Effector CD8-positive, alpha-beta T cell (primary cell): ENCODE measurements around the gene ATP5F1E.
"Not testable (repeated sequence)": the region's sequence is repeated elsewhere in the genome, so short reads cannot be mapped to it uniquely, and the experiment has no call there.

Experiments
- DNase-seq: peaks from one replicate; lab custom pipeline; 2025; lab: John Stamatoyannopoulos, UW

Gene ATP5F1E

DNA sequence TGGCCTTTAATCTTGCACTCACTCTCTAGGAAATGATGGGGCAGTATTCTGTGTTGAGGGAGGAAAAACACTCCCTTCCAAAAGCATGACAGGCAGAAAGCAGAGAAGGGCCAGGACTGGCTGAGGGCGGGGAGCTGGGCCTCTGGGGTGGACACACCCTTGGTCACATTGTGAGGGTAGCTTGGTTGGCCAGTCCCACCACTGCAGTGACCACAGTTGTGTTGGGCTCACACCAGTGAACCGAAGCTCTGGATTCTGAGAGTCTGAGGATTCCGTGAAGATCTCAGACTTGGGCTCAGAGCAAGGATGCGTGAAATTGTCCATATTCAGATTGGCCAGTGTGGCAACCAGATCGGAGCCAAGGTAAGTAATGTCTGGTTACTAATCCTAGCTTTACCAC, 12.9 kb downstream of the ATP5F1E start, which contains the start of gene TUBB1:
Gene TUBB1, plus strand, starts transcription at position 213 of the 400 bp plus-strand sequence. Its CDS starts 94 bp downstream, at position 307.
- no peak for DNase-seq

DNA sequence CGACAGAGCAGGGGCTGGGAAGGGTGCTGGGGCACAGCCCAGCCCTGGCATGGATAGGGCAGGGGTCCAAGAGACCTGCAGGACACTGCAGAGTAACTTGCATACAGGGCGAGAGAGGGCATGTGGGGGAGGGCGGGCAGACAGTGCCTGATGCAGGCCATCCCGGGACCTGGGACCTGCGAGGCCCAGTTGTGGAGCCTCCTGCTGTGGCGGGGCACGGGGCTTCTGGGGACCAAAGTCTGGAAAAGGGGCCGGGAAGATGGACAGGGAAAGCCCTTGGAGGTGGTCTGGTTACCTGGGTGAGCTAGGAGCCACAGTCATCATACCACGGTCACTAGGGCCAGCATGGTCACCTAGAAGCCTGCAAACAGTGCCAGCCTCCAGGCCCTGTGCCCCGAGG, 13.3 kb downstream of the ATP5F1E start:
- no peak for DNase-seq

DNA sequence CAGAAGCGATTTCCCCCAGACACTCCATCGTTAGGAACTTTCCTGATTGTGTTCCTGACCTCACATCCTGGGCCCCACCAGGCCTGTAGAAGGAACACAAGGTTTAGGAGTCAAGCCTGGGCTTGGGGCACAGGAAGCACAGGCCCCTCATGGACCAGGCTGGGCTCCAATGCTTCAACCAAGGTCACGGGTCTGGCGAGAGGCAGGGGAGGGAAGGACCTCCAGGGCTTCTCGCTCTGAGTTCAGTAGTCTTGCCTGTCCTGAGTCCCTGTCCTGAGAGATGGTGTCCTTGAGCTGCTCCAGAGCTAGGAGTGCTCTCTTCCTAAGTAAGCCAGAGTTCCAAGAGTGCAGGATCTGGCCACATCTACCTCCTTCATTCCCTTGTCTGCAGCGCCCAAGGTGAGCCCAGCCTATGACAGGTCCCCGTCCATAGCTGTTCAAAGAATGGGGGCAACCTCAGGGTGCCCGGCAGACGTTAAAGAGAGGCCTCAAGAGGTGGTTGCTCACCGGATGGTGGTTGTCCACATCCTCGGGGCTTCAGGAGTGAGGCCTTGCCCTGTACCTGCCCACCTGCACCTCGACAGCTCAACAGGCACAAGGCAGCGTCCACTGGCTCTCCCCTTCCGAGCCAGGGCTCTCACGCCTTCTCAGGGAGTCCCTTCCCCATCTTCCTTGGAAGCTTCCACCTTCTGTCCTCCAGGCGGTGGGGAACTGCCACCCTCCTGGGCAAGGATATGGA, 14.5 kb downstream of the ATP5F1E start:
- DNase-seq = no peak

DNA sequence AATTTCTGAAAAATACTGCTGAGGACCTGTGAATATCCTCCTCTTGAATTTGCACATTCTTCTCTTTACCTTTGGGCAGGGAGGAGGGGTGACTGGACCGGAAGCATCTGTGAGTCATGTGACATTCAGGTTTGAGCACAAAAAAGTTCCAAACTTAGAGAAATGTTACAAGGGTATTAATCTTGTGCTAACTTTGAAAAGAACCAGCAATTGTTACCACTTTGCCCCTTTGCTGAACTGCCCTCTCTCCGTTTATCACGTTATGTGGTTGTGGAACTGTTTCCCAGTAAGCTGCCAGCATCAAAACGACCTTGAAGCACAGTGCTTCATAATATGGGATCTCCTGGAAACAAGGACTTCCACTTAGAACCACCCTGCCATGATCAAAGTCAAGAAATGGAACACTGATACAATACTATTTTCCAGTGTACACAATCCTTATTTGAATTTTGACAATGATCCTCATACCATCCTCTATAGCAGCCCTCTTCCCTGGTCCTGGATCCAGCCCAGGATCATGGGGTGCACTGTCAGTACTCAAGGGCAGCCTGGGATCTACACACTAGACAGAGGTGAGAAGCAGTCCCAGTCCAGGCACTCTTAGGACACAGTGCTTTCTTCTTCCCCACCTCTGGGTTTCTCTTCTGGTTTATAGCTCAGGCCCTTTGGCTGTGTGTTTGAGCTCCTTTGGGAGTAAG, 15.2 kb downstream of the ATP5F1E start:
- no peak for DNase-seq

DNA sequence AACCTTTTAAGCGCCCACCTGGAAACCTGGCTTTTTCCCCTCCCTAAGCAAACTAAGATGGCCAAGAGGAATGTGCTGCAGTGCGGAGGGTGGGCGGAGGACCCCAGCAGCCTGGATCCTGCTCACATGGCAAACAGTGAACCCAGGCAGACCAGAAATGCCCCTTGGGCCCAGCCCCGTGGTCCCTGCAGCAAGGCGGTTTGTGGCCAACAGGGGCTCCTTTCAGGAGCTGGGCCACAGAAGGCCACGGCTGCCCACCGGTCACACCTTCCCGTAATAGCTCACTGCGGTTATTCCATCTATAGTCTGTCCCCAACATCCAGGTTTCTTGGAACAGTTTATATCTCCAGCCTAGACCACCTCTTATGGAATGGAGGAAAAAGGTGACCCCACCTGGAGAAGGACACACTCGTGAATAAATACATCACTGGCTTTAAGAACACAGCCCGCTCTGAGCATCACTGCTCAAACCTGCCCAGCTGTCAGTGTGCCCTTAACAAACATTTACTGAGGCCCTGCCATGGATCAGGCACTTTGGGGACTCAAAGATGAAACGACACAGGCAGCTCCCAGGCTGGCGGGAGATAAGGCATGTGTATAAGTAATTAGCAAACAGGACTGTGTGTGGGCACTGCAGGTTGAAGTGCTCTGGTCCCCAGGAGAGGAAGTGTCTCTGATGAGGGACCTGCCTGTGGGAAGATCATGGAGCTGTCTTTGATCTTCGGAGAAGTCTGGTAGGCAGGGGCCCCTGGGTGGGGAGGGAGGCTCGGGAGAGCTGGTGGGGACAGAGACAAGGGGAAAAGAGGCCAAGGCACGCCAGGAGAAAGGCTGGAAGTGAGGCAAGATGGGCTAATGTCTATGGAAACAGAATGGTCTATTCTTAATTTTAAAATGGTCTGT, 16.1 kb downstream of the ATP5F1E start:
- DNase-seq = no peak

DNA sequence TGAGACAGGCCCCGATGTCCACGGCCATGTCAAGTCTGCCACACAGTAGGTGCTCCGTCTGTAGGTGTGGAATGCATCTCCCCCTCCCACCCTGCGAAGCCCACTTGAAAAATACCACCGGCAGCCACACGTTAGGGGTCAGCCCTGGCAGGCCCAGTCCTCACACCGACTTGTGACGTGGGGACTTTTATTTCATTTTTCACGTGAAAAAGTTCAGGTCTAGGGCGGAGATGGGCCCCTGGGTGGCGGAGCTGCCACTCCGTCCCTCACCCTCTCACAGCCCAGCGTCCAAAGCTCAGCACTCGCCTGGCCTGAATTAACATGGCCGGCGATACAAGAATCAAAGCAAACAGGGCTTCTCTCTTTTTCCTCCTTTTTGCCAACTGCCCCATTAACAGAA, 16.7 kb downstream of the ATP5F1E start:
- DNase-seq = no peak

DNA sequence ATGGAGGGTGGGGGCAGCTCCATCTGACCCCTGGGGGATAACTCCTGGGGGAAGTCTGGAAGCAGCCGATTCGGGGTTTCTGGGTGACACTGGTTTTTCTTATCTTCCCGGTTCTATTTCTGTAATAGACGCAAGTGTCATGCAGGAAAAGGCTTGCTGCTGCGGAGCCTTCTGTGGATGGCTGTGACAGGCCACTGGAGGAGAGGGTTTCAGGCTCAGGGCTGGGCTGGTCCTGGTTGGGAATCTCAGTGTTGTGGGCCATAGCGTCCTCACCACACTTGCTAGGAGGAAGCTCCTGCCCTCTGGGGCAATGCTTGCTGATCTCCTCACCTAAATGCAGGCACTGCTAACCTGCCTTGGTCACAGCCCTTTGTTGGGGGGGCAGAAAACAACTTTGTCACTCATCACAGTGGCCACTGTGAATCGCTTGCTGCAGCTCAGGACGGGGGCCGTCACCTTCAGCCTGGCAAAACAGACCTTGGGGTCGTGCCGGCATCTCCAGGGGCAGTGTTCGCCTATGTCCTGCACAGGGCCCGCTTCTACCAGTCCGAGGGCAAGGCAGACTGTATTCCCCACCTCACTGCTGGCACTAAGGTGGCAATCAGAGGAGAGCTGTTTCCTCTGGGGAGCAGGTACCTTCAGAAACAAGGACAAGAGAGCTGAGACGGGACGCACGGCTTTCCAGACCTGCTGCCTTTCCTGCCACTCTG, 17.3 kb downstream of the ATP5F1E start:
- DNase-seq = no peak

DNA sequence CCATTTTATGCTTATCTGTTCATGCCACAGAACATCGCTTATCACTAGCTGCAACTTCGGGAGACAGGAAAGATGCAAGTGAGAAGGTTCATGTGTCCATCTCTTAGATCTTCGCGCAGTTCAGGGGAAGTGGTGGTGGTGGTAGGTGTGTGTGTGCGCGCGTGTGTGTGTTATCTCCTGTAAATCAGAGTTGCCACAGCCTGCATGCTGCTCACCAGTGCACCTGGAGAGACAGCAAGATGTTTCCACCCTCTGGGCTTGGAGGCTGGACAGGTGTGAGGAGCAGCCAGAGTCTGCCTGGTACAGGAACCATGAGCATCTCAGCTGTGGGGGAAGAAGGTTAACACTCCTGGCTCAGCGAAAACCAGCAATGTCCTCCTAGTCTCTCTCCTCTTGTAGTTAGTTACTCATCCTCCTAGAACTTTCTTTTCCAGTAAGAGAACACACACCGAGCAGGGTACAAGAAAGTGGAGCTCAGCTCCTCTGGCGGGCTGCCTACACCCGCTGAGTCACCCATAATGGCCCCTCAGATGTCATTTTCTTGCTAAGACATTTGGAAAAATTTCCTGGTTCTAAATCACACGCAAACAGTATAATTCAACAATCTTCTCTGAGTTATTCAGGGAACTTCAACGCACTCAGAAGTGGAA, 18.1 kb downstream of the ATP5F1E start:
- no peak for DNase-seq

DNA sequence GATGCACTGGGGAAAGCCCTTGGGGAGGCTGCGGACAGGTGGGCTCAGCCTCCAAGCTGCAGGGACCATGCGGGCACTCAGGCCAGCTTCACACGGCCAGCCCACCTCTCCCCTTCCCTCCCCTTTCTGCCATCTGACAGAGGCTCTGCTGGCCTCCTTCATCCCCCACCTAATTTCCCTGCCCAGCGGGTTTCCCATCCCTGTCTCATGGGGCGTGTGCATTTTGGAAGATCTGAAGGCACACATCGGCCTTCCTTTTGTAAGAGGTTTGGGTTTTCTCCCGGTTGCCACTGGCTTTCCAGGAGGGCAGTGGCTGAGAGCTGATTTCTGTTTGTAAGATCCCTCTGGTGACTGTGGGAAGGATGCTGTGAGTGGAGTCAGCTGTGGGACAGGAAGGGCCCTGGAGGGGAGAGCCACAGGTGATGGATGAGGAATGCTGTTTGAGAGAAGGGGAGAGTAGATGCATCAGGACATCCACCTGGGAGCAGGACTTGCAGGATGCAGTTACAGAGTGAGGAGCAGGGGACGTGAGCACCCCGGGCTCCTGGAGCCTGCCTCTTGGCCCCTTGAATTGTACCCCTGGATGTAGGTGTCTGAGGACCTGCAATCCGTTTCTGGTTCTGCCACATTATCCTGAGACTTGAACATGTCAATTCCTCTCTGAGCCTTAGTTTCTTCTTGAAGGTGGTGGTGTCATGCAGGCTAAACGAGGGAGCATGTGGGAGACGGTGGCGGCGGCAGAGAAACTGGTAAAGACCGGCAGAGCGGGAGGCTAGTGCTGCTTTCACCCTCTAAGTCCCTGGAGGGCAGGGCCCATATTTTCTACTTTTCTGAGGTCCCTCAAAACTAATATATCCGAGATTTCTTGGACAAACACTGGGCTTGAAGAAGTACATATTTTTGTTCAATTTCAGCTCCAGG, 18.8 kb downstream of the ATP5F1E start:
- DNase-seq = no peak

DNA sequence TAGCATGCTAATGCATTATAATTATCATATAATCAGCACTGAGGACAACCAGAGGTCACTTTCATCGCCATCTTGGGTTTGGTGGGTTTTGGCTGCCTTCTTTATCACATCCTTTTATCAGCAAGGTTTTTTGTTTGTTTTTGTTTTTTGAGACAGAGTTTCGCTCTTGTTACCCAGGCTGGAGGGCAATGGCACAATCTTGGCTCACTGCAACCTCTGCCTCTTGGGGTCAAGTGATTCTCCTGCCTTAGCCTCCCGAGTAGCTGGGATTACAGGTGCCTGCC, 20.3 kb downstream of the ATP5F1E start:
- DNase-seq = not testable (repeated sequence)

DNA sequence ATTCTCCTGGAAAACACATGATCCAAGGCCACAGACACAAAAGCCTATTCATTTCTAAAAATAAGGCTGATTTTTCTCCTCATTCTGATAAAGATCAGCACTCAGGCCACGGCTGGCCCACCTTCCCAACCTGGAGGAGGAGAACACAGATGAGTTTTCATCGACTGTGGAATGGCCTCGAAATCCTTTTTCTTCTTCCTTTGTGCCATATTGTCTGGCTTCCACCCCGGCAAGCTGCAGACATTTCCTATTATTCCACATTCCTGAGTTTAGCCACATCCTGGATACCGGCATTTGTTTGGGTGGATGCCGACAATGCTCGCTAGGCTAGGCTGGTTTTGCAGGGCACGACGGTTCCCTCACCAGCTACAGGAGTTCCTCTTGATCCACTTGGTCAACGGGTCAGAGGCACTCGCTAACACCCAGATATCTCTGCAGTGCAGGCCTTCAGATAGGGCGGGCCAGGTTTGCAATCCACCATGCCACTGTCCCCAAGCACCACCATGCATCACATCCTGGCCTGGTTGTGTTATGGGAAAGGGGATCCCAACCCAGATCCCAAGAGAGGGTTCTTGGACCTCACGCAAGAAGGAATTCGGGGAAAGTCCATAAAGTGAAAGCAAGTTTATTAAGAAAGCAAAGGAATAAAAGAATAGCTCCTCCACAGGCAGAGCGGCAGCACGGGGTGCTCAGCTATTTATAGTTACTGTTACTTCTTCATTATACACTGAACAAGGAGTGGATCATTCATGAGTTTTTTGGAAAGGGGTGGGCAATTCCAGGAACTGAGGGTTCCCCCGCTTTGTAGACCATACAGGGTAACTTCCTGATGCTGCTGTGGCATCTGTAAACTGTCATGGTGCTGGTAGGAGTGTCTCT, 20.9 kb downstream of the ATP5F1E start:
- DNase-seq = no peak

DNA sequence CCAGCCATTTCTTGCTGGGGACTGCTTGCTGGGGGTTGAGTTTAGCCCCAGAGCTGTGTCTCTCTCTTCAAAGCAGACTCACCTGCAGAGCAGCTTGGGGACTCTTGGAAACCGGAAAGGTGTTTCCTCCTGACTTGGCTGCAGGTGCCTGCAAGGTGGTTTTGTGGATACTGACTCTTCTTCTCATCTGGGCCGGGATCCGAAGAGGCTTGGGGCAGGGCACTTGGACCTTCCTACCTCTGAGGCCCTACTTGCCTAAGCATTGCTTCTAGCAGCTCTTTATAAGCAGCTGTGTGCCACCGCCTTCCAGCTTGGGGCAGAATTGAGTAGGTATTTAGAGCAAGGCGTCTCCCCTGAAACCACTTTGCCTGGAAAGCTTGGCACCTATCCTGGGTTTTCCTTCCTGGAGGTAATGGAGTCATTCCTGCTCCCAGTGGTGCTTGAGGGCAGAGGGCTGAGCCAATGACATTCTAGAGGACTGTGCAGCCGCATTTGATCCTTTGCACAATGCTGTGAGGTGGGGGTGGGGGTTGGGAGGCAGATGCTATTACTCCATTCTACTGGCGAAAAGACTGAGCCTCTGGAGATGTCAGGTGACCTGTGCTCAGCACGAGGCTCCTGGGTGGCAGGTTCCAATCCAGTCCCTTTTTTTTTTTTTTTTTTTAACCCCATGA, 21.7 kb downstream of the ATP5F1E start:
- DNase-seq = no peak

DNA sequence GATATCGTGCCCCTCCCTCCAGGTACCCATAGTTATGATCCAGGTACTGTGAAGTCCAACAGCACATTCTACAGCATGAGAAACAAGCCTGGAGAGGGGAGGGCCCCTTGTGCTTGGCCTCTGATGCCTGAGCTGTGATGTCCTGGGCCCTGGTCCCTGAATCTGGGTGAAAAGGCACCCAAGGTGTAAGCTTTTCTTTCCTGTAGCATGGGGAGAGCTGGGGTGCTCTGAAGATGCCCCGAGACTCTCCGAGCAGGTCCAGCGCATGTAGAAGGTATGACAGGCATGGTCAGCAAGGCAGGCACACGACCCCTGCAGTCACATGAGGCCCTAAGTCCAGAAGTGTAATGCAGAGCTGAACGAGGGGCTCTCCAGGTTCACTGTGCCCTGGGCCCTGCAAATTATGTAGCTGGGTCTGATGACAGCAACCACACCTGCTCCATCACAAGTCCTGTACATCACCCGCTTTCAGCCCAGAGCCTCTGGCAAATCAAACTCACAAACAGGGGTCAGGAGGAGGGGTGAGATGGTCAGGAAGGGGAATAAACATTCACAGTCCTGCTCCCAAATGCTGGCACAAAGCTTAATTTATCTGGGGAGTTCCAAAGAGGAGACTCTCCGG, 23.3 kb downstream of the ATP5F1E start:
- no peak for DNase-seq

DNA sequence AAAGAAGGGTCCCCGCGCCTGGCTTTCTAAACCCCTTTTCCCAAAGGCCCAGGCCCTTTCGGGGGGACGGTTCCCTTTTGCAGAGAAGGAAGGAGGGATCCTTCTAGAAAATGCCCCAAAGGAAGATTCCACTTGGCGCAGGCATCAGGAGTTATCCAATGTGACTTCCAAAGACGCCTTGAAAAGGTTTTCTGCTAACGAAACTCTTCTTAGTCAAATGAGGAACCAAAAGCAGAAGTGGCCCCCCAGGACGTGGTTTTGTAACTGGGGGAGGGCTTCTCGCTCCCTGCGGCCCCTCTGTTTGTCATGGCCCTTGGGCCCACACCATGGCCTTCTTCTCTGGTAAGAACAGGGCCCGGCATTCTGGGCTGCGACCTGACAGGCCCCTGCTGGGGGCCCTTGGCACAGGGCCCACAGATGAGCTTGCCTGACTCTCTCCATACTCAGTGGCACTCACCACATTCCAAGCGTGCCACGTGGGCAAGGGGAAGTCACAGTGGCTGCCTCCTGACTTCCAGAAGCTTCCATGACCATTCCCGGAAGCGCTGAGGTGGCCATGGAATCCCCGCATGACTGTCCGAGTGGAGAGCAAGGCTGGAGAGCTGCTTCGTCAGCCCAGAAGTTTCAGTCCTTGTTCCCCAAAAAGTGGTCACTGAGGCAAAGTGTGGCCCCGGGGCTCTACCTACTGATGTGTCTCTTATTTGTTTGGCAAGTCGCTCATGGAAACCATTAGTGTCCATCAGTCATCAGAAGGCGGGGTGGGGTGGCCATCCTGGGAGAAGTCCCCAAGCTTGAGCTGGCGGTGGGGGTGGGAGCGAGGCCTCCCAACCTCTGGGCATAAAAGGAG, 24.2 kb downstream of the ATP5F1E start:
- no peak for DNase-seq

DNA sequence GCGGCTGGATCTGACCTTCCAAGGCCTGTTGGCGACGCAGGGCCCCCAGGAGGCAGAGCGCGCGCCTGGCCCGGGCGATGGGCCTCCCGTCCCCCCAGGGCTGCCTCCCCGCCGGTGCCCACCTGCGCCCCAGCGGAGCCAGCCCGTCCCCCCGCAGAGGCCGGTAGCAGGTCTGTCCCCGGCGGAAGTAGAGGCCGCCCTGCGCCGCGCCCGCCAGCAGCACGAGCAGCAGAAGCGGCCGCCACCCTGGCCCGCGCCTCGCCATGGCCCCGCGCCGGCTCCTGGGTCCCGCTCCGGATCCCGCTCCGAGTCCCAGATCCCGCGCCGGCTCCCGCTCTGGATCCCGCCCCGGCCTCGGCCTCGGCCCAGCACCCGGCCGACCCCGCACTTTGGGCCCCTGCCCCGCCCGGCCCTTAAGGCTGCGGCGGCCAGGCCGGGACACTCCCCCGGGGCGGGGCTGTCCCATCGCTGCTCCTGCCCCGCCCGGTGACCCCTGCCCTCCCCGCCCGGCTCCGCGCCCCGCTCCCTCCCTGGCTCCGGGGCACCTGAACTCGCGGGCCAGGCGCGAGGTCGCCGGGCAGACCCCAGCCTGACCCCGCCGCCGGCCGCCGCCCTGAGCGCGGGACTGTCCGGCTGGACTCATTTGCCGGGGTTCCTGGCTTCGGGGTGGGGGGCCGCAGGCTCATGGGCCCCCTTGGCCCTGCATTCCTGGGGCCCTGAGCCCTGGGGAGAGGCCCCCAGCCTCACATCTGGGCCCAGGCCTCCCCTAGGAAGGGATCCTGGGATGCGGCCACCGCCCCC, 25.1 kb downstream of the ATP5F1E start, which contains the start of gene CTSZ:
Gene CTSZ, minus strand, starts transcription at position 391 of the 801 bp plus-strand sequence. Its CDS starts 126 bp downstream, at position 265.
- DNase-seq = no peak

DNA sequence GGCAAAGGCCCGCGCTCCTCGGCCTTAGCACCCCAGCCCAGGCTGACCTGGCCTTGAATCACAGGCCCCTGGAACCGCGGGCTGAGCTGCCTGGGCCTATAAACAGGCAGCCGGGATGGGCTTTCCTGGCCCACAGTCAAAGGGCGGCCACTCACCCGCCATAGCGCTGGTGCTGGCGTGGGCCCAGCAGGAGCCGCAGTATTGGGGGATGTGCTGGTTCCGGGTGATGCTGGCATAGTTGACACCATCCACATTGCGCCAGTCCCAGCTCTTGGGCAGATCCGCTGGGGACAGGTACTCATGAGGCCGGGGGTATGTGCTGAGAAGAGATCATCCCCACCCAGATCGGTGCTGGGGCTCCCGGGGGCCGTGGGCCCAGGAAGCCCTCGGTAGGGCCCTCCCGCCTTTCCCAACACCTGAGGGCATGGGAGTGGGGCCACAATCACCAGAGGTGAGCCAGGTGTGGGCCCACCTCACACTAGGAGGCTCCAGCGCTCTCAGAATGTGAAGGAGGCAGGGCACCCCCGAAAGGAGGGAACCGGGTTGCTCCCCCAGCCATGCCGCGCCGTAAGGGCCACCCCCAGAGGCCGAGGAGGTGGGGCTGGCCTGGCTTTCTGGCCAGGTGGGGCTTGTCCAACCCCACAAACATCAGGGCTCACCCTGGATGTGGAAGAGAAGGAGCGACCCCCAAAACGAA, 25.8 kb downstream of the ATP5F1E start:
- DNase-seq = no peak
